Measurements from ENCODE around the gene GAR1.

DNA sequence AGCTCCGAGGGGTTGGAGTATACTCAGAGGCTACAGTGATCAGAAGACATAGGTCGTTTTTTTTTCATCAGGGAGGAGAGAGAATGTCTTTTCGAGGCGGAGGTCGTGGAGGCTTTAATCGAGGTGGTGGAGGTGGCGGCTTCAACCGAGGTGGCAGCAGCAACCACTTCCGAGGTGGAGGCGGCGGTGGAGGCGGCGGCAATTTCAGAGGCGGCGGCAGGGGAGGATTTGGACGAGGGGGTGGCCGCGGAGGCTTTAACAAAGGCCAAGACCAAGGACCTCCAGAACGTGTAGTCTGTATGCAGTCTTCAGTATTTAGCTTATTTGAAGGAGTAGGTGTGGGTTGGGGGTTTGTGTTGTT lies 500 bp downstream of the GAR1 start:
- TF ChIP-seq, protein P1, sequence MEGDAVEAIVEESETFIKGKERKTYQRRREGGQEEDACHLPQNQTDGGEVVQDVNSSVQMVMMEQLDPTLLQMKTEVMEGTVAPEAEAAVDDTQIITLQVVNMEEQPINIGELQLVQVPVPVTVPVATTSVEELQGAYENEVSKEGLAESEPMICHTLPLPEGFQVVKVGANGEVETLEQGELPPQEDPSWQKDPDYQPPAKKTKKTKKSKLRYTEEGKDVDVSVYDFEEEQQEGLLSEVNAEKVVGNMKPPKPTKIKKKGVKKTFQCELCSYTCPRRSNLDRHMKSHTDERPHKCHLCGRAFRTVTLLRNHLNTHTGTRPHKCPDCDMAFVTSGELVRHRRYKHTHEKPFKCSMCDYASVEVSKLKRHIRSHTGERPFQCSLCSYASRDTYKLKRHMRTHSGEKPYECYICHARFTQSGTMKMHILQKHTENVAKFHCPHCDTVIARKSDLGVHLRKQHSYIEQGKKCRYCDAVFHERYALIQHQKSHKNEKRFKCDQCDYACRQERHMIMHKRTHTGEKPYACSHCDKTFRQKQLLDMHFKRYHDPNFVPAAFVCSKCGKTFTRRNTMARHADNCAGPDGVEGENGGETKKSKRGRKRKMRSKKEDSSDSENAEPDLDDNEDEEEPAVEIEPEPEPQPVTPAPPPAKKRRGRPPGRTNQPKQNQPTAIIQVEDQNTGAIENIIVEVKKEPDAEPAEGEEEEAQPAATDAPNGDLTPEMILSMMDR (optimal IDR thresholded peaks at IDR 0.05 in 1 of 3, IDR thresholded peaks at IDR 0.05 in 1 of 3, conservative IDR thresholded peaks at IDR 0.05 in 1 of 3; ENCODE audit: extremely low read depth in 1 of 3, insufficient read depth in 2 of 3, low read length in 3 of 3) = no peak
- TF ChIP-seq EZH2 (IDR thresholded peaks at IDR 0.05; ENCODE audit: low read length) = no peak
